ENCODE measurements around the gene CAMTA1. TPM values are rescaled to one million over a fixed set of nuclear protein-coding genes. Genes with fewer than 3 reads are reported as not detected.

Gene CAMTA1, protein sequence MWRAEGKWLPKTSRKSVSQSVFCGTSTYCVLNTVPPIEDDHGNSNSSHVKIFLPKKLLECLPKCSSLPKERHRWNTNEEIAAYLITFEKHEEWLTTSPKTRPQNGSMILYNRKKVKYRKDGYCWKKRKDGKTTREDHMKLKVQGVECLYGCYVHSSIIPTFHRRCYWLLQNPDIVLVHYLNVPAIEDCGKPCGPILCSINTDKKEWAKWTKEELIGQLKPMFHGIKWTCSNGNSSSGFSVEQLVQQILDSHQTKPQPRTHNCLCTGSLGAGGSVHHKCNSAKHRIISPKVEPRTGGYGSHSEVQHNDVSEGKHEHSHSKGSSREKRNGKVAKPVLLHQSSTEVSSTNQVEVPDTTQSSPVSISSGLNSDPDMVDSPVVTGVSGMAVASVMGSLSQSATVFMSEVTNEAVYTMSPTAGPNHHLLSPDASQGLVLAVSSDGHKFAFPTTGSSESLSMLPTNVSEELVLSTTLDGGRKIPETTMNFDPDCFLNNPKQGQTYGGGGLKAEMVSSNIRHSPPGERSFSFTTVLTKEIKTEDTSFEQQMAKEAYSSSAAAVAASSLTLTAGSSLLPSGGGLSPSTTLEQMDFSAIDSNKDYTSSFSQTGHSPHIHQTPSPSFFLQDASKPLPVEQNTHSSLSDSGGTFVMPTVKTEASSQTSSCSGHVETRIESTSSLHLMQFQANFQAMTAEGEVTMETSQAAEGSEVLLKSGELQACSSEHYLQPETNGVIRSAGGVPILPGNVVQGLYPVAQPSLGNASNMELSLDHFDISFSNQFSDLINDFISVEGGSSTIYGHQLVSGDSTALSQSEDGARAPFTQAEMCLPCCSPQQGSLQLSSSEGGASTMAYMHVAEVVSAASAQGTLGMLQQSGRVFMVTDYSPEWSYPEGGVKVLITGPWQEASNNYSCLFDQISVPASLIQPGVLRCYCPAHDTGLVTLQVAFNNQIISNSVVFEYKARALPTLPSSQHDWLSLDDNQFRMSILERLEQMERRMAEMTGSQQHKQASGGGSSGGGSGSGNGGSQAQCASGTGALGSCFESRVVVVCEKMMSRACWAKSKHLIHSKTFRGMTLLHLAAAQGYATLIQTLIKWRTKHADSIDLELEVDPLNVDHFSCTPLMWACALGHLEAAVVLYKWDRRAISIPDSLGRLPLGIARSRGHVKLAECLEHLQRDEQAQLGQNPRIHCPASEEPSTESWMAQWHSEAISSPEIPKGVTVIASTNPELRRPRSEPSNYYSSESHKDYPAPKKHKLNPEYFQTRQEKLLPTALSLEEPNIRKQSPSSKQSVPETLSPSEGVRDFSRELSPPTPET (N-terminal part only)
- 60.7 to 71.7 TPM (median 69.2 TPM) in 5 replicates for total RNA-seq (2022; extraction: Qiagen RNA extraction)

DNA sequence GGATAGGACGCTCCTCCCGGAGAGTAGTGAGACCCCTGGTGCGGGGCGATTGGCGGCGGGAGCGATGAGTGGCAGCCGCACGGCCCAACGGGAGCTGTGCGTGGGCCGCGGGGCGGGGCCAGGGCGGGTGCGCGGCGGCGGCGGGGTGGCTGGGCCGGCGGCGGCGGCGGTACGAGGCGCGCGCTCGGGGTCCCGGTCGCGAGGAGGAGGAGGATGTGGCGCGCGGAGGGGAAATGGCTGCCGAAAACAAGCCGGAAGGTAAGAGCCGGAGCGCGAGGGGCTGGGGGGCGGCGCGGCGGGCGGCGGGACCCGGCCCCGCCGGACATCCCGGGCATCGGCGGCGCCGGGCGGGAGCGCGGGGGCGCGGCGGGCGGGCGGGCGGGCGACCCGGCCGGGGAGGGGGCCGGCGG lies at the start of gene CAMTA1:
Gene CAMTA1 (plus strand): TSS at position 137 of the 410 bp plus-strand sequence. CDS start 77 bp downstream, at position 214.

DNA sequence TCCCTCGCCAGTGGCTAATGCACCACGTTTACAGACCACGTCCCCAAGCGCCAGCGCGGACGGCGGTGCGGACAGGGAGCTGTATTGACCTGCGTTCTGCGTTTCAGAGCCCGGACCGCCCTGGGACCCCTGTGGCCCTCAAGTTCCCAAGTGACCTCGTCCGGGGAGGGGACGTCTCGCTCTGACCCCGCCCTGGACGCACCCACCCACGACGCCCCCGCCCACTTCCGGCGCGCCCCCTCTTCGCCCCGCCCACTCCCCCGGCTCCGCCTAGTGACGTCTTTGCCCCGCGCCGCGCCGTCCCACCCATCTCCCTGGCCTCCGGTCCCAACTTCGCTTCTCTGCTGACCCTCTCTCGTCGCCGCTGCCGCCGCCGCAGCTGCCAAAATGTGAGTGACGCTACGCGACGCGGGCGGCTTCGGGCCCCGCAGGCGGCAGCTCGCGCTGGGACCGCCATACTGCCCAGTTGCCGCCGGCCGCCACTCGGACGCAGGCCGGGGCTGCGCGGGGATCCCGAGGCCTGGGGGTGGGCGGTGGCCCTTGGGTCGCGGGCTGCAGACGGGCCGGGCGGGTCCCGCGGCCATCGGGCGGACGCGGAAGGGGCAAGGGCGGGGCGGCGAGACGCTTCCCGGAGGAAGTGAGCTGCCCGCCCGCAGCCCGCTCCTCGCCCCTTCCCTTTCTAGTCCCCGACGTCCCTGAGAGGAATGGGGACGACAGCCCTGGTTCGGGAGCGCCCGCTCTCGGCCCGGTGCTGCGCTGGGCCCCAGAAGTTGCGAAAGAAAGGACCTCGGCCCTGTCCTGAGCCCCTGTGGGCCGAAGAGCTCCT lies 986.0 kb downstream of the CAMTA1 start, which contains the start of gene VAMP3:
Gene VAMP3 (plus strand): TSS at position 300 of the 826 bp plus-strand sequence. CDS start 88 bp downstream, at position 388.

DNA sequence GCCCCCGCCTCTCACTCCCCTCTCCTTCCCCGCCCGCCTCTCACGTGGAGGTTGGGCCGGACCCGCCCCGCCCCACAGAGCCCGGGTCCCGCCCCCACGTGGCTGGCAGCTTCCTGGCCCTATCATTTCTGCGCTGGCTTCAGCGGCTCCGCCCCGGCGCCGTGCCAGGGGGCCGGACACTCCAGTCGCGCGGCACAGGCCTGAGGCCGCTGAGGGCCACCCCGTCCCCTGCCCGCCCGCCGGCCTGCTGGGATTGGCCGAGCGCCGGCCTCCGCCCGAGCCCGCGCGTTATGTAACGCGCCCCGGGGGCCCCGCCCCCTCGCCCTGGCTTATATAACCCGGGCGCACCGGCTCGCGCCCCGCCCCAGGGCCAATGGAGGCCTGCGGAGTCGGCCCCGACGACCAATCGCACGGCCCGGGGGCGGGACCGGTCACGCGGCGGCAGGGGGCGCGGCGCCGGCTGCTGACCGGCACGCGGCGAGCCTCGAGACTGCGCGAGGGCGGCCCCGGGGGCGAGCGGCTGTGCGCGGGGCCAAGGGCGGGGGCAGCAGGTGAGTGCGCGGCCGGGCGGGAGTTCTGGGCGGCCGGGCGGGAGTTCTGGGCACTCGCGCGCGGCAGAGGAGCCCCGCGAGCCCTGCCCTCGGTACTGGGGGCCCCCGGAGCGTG lies 998.7 kb downstream of the CAMTA1 start, which contains the start of gene PER3:
Gene PER3 (plus strand): TSS at position 466 of the 666 bp plus-strand sequence. CDS start 587 bp downstream, outside the sequence.

Other genes with a start within 250 kb of the CAMTA1 start
- gene NOL9, start 230.9 kb upstream of the CAMTA1 start, total RNA-seq (2022; extraction: Qiagen RNA extraction) = 3.5 to 4.9 TPM (median 3.9 TPM) in 5 replicates
- gene TAS1R1, start 230.1 kb upstream of the CAMTA1 start, total RNA-seq (2022; extraction: Qiagen RNA extraction) = not detected in 5 replicates
- 12.0 to 18.4 TPM (median 17.1 TPM) in 5 replicates for gene ZBTB48, start 205.5 kb upstream of the CAMTA1 start, total RNA-seq (2022; extraction: Qiagen RNA extraction)
- gene KLHL21, start 182.6 kb upstream of the CAMTA1 start, total RNA-seq (2022; extraction: Qiagen RNA extraction) = 14.9 to 25.9 TPM (median 21.8 TPM) in 5 replicates
- 8.0 to 11.6 TPM (median 9.5 TPM) in 5 replicates for gene PHF13, start 171.7 kb upstream of the CAMTA1 start, total RNA-seq (2022; extraction: Qiagen RNA extraction)
- 14.3 to 18.9 TPM (median 16.6 TPM) in 5 replicates for gene THAP3, start 160.6 kb upstream of the CAMTA1 start, total RNA-seq (2022; extraction: Qiagen RNA extraction)
- gene DNAJC11, start 83.6 kb upstream of the CAMTA1 start, total RNA-seq (2022; extraction: Qiagen RNA extraction) = 32.3 to 35.5 TPM (median 33.0 TPM) in 5 replicates